LHCN-M2 (cell line): ENCODE data around the gene LIMK2. TPM values are rescaled to one million over a fixed set of nuclear protein-coding genes. Genes with fewer than 3 reads are reported as not detected.

Experiments
- DNase-seq: peaks from one replicate; pipeline ENCODE4 v3.0.0-alpha.2; 2012; ENCODE audit warnings: low read depth
- total RNA-seq: library from RNA; depleted of rRNA; stranded (reverse); fragments of >200 nt; gene quantifications from 2 replicates; pipeline ENCODE4 v1.2.3, GENCODE V29; 2014

LIMK2 gene
- total RNA-seq, 1 experiment from 2014 or later, result 30.3 TPM

DNA sequence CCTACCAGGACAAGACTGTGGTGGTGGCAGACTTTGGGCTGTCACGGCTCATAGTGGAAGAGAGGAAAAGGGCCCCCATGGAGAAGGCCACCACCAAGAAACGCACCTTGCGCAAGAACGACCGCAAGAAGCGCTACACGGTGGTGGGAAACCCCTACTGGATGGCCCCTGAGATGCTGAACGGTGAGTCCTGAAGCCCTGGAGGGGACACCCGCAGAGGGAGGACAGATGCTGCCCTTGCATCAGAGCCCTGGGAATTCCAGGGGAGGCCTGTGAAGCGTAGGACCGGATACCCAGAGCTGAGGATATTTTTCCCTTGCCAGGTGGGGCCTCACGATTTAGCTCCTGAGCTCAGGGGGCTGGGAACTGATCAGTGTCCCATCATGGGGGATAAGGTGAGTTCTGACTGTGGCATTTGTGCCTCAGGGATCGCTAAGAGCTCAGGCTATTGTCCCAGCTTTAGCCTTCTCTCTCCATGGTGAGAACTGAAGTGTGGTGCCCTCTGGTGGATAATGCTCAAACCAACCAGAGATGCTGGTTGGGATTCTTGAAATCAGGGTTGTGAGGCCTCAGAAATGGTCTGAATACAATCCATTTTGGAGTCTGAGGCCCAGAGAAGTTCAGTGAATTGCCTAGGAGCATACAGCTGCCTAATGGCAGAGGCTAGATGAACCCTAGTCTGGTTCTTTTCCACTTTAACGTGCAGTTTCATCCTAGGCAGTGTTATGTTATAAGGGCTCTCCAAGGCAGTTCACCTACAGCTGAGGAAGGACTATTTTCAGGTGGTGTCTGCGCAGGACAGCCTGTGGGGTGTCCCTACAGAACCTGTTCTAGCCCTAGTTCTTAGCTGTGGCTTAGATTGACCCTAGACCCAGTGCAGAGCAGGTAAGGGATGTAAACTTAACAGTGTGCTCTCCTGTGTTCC is 60.7 kb downstream of the LIMK2 start:
- DNase-seq, result peak; percentile 58

DNA sequence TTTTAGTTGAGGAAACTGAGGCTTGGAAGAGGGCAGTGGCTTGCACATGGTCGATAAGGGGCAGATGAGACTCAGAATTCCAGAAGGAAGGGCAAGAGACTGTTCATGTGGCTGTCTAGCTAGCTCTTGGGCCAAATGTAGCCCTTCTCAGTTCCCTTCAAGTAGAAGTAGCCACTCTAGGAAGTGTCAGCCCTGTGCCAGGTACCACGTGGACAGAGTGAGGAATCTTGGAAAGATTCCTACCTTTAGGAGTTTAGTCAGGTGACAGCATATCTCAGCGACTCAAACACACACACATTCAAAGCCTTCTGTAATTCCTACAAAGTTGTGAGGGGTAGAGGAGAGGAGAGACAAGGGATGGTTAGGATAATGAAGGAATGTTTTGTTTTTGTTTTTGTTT is 61.9 kb downstream of the LIMK2 start:
- no peak for DNase-seq

DNA sequence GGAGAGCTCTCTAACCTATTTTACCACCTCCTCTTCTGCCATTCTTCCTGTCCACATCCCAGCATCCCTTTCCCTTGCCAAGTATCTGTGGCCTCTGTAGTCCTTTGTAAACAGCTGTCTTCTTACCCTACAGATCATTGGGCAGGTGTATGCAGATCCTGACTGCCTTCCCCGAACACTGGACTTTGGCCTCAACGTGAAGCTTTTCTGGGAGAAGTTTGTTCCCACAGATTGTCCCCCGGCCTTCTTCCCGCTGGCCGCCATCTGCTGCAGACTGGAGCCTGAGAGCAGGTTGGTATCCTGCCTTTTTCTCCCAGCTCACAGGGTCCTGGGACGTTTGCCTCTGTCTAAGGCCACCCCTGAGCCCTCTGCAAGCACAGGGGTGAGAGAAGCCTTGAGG is 62.9 kb downstream of the LIMK2 start:
- DNase-seq, result no peak

DNA sequence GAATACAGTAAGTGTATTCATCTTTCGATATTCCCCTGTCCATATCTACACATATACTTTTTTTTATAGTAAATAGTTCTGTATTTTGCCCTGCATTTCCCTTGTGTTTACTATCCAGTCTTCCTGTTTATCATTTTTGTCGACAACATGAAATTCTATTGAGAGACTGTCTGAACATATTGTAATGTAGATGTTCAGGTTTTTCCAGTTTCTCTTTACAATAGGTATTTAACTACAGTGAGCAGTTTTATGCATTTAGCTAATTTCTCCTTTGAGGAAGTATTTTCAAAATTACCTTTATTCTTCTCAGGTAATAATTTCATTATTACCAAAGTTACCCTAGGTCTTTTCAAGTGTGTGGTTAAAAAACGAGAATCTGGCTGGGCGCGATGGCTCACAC is 63.5 kb downstream of the LIMK2 start:
- DNase-seq, result no peak

DNA sequence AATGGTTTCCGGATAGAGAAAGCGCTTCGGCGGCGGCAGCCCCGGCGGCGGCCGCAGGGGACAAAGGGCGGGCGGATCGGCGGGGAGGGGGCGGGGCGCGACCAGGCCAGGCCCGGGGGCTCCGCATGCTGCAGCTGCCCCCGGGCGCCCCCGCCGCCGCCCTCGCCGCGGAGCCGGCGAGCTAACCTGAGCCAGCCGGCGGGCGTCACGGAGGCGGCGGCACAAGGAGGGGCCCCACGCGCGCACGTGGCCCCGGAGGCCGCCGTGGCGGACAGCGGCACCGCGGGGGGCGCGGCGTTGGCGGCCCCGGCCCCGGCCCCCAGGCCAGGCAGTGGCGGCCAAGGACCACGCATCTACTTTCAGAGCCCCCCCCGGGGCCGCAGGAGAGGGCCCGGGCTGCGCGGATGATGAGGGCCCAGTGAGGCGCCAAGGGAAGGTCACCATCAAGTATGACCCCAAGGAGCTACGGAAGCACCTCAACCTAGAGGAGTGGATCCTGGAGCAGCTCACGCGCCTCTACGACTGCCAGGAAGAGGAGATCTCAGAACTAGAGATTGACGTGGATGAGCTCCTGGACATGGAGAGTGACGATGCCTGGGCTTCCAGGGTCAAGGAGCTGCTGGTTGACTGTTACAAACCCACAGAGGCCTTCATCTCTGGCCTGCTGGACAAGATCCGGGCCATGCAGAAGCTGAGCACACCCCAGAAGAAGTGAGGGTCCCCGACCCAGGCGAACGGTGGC is 64.5 kb downstream of the LIMK2 start:
- DNase-seq, result no peak

DNA sequence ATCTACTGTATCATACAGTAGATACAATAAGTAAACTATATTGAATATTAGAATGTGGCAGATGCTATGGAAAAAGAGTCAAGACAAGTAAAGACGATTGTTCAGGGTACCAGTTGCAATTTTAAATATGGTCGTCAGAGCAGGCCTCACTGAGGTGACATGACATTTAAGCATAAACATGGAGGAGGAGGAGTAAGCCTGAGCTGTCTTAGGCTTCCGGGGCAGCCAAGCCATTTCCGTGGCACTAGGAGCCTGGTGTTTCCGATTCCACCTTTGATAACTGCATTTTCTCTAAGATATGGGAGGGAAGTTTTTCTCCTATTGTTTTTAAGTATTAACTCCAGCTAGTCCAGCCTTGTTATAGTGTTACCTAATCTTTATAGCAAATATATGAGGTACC is 65.6 kb downstream of the LIMK2 start:
- DNase-seq, result no peak

DNA sequence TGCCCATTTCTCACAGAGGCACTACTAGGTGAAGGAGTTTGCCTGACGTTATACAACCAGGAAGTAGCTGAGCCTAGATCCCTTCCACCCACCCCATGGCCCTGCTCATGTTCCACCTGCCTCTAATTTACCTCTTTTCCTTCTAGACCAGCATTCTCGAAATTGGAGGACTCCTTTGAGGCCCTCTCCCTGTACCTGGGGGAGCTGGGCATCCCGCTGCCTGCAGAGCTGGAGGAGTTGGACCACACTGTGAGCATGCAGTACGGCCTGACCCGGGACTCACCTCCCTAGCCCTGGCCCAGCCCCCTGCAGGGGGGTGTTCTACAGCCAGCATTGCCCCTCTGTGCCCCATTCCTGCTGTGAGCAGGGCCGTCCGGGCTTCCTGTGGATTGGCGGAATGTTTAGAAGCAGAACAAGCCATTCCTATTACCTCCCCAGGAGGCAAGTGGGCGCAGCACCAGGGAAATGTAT is 66.1 kb downstream of the LIMK2 start:
- no peak for DNase-seq

DNA sequence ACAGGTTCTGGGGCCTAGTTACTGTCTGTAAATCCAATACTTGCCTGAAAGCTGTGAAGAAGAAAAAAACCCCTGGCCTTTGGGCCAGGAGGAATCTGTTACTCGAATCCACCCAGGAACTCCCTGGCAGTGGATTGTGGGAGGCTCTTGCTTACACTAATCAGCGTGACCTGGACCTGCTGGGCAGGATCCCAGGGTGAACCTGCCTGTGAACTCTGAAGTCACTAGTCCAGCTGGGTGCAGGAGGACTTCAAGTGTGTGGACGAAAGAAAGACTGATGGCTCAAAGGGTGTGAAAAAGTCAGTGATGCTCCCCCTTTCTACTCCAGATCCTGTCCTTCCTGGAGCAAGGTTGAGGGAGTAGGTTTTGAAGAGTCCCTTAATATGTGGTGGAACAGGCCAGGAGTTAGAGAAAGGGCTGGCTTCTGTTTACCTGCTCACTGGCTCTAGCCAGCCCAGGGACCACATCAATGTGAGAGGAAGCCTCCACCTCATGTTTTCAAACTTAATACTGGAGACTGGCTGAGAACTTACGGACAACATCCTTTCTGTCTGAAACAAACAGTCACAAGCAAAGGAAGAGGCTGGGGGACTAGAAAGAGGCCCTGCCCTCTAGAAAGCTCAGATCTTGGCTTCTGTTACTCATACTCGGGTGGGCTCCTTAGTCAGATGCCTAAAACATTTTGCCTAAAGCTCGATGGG is 66.7 kb downstream of the LIMK2 start:
- no peak for DNase-seq

DNA sequence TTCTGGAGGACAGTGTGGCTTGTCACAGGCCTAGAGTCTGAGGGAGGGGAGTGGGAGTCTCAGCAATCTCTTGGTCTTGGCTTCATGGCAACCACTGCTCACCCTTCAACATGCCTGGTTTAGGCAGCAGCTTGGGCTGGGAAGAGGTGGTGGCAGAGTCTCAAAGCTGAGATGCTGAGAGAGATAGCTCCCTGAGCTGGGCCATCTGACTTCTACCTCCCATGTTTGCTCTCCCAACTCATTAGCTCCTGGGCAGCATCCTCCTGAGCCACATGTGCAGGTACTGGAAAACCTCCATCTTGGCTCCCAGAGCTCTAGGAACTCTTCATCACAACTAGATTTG is 67.2 kb downstream of the LIMK2 start:
- DNase-seq, result no peak

DNA sequence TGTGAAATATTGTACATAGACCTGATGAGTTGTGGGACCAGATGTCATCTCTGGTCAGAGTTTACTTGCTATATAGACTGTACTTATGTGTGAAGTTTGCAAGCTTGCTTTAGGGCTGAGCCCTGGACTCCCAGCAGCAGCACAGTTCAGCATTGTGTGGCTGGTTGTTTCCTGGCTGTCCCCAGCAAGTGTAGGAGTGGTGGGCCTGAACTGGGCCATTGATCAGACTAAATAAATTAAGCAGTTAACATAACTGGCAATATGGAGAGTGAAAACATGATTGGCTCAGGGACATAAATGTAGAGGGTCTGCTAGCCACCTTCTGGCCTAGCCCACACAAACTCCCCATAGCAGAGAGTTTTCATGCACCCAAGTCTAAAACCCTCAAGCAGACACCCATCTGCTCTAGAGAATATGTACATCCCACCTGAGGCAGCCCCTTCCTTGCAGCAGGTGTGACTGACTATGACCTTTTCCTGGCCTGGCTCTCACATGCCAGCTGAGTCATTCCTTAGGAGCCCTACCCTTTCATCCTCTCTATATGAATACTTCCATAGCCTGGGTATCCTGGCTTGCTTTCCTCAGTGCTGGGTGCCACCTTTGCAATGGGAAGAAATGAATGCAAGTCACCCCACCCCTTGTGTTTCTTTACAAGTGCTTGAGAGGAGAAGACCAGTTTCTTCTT is 67.9 kb downstream of the LIMK2 start:
- no peak for DNase-seq

DNA sequence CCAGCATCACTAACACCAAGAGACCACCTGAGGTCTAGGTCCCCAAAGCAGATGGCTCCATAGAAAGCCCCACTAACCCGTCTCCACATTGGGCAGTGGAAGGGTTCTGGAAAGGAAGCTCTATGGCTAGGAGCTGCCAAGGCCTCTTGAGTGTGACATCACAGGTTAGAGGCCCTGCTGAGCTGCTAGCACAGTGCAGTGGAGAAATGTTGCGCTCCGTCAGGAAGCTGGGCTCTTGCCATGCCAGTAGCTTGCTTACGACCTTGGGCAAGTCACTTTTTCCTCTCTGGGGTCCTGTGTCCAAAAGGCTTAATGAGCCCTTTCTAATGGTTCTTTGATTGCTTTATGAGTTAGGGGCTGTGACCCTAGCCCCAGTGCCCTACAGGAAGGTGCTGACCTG is 69.6 kb downstream of the LIMK2 start:
- DNase-seq, result no peak

DNA sequence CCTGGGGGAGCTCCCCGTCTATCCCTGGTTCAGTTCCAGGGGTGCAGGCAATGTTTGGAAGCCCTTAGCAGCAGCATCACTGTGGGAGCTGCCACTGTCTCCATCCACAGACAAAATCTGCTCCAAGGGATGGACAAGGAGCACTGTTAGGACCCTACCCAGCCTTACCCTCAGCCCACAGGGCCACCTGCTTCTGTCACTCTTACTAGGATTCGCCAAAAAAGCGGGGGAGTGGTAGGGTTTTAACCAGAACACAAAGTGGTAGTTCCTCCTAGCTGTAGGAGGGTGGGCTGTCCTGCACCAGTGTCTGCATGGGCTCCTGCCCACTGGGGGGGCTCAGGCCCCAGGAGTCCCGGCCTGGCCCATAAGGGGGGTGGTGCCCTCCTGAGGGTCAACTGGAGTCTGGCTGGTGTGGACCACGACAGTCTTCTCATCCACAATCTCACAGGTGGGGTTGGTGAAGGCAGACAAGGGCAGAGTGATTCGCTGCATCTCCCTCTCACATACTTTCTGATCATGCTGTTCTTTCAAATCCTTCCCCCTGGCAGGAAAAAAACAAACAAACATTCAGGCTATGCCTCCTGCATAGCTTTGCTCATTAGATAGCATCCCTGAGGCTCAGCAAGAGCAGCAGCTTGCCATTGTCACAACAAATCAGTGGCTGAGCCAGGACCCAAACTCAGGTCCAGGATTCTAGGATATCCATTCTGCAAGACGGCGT is 70.8 kb downstream of the LIMK2 start:
- no peak for DNase-seq

DNA sequence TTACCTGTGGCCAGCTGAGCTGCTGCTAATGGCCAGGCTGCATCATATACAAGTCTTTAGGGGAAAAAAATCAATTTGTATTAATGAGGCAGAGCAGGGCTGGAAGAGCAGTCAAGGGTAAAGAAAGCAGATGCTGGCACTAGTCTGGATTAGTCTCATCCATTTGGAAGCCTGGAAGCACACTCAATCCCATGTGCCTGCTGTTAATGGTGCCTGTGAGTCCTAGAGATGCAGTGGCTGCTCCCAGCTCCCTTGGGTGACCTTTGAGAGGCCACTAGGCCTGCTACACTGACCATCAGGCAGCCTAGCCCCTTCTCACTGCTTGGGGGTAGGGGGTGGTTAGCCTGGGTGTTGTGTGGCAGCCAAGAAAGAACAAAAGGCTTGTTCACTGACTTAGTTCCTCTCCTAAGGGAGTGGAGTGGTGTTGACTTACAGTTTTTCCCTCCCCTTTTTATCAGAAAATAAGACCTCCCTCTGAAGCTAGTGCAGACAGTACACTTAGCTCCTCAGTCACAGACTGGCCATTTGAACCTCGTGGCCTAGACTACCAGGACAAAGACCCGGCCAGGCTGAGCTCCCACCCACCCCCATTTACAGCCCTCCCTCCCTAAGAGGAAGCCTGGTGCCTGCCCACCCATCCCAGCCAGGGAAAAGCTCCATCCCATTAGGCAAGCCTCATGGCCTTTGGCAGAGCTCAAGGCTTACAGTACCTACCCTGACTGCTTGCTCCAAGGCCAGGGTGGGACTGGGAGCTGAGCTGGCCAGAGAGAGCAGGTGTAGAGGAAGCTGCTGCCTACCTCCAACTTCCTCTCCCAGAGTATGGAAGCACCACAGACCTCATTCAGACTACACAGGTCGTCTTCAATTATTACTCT is 72.4 kb downstream of the LIMK2 start:
- no peak for DNase-seq

DNA sequence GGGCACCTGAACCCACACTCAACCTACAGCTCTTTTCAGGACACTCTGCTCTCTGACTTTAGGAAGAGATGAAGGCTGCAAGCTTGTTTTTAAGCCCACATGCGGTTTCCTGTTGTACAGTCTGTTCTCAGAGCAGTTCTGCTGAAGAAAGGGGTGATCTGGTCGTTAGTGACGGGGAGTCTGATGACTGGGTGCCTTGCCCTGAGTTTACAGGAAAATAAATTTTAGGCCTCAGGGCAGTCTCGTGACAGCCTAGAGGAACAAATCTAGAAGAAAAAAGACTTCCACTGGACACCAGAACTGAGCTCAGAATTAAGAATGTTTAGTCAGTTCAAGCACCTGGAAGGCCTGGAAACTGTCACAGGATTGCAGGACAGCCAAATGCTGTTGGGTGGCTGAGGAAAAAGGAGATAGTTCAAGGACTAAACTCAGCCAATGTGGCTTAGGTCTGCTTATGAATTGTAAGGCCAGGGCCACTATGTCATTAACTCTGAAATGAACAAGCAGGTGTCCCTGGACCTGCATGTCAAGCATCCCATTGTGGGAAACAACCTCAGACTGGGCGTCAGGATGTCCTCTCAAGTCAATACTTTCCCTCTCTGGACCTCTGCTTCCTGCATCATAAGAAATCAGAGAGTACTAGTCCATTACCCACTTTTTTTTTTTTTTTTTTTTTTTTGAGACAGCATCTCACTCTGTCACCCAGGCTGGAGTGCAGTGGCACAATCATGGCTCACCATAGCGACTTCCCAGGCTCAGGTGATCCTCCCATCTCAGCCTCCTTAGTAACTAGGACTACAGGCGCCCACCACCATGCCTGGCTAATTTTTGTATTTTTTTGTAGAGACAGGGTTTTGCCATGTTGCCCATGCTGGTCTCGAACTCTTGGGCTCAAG is 74.5 kb downstream of the LIMK2 start:
- DNase-seq, result no peak

DNA sequence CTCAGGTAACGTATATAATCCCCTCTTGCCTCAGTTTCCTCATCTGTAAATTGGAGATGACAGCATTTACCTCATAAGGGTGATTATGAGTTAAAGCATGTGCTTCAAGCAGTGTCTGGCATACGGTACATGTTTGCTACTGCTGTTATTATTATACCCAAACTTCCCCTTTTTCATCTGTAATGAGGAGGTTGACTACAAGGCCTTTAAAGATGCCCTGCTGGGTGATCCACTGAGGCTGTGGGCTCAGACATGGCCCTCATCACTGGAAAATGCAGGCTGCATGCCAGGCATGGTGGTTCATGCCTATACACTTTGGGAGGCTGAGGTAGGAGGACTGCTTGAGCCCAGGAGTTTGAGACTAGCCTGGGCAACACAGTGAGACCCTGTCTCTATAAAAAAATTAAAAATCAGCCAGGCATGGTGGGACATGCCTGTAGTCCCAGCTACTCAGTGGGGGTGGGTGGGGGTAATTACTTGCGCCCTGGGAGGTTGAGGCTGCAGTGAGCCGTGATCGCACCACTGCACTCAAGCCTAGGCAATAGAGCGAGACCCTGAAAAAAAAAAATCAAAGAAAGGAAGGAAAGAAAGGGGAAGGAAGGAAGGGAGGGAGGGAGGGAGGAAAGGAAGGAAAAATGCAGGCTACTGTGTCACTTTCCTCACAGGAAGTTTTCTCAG is 75.9 kb downstream of the LIMK2 start:
- no peak for DNase-seq

DNA sequence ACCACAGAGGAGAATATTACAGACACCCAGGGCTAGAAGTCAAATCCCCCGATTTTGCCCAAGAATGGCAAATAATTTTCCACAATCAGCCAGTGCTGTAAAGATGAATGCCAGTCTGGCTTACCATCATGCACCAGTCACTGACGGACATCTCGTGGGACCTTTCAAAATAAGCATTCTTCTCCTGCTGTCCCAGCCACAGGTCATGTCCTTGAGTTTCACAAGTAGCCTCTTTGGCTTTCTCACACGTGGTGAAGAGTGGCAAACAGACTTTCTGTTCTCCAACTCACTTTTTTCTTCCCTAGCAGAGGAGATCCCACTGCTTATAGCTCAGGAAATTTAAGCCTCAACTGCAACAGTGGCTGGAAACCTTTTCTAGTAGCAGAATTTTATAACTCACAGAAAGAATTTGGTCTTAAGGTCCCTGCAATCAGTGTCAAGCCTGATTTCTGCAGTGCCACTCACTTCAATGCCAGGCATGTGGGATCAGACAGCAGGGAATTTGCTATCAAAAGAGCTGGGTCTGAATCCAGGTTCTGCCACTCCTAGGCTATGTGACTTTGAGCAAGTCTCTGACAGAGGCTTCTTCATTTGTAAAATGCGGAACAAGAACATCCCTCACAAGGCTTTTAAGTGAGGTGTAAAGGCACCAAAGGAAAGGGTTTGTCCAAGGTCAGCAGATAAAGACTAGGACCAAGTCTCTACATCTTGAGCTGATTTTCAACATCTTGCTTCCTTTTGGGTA is 76.6 kb downstream of the LIMK2 start:
- no peak for DNase-seq

DNA sequence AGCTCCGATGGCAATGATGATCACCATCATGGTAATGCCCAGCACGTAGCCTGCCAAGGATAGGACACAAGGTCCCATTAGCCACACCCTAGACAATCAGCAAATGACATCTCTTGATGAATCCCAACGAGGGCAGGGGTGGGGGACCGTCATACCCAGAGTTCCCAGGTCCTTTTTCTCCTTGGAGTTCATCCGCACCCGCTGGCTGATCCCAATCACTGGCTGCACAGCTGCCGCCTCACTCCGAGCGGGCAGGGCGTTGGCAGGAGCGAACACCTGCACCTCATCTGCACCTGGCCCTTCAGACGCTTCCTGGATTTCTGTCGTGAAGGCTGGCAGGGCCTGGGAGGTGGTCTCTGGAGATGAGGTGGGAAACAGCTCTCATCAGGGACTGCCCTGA is 77.2 kb downstream of the LIMK2 start:
- no peak for DNase-seq
